Nucleus accumbens (tissue), 56 donors: ENCODE results near the gene ZNF14.
"Not testable (repeated sequence)": the region's sequence is repeated elsewhere in the genome, so short reads cannot be mapped to it uniquely, and the experiment has no call there.

ENCODE experiments used
- DNase-seq, 56 donors: peaks; one replicate each; lab custom pipeline; 2025; lab: John Stamatoyannopoulos, UW

Gene ZNF14

GRCh38 chr19:19732579-19733501 lies at the start of gene ZNF14:
ZNF14 (minus strand) TSS chr19:19733112; CDS start chr19:19732958, 154 bp downstream.
- DNase-seq: peak; percentile 58 to 95 (median 87)

DNA sequence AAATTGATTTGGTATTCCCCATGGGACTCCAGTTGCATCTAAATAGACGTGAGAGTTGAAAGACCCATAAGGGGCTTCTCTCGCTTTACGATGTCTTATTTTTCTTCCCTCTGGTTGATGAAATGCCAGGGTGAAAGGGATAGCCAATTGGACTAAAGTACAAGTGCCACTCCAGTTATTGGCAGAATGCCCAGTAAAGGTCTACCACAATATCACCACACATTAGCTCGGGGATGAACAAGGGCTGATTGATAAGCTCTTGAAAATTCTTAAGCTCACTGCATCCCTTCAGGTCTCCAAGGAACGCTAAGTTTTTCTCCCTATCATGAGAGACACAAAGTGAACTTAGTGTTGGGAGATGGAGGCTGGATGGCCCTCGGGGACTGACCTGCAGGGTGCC lies 48.9 kb upstream of the ZNF14 start:
- peak in 11 of 56 donors; percentile 1 to 32 (median 10) for DNase-seq

GRCh38 chr19:19778666-19779065 lies 45.8 kb upstream of the ZNF14 start:
- no peak for DNase-seq

DNA sequence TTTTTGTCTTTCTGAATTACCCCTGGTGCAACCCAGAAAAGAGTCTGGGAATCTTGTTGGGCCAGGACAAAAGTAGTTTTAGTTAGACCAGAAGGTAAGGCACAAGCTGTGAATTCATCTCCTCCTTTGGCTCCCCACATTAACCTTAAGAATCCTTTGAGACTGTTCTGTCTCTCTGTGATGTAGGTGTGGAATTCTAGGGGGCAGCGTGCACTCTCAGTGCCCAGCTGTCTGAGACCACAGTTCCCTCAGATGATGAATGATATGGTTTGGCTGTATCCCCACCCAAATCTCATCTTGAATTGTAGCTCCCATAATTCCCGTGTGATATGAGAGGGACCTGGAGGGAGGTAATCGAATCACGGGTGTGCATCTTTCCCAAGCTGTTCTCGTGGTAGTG lies 44.8 kb upstream of the ZNF14 start:
- DNase-seq: no peak

DNA sequence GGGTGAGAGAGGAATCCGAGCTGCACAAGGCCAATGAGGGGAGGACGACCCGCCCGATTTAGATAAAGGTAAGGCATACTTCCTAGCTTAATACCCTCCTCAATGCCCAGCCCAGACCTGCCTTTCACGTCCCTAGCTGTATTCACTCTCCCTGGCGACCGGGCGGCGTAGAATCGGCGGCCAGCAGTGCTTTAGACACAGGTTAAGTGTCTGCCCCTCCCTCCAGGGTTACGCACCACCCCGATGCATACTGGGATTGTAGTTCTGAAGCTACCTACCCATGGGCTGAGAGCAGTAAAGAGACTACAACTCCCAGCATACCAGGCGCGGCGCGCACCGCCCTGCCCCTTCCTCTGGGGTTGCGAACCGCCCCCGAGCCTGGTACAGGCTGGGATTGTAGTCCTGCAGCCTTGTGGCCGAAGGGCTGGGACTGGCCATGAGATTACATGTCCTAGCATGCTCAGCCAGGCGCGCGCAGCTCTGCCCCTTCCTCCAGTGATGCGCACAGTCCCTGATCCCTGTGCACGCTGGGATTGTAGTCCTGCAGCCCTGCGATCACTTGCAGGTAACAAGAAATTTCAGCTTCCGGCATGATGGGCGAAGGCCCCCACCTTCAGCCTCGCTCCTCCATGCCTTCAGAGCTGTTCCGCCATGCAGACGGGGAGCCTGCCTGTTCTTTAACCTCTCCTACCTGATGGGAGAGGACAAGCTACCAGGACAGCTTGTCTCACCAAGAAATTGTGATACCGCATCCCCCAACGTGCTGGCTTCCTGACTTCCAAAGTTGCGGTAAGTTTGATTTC lies 43.5 kb upstream of the ZNF14 start:
- DNase-seq: peak; percentile 74 to 100 (median 99)

GRCh38 chr19:19775891-19776205 lies 42.9 kb upstream of the ZNF14 start:
- DNase-seq: peak in 1 of 56 donors; percentile 46

DNA sequence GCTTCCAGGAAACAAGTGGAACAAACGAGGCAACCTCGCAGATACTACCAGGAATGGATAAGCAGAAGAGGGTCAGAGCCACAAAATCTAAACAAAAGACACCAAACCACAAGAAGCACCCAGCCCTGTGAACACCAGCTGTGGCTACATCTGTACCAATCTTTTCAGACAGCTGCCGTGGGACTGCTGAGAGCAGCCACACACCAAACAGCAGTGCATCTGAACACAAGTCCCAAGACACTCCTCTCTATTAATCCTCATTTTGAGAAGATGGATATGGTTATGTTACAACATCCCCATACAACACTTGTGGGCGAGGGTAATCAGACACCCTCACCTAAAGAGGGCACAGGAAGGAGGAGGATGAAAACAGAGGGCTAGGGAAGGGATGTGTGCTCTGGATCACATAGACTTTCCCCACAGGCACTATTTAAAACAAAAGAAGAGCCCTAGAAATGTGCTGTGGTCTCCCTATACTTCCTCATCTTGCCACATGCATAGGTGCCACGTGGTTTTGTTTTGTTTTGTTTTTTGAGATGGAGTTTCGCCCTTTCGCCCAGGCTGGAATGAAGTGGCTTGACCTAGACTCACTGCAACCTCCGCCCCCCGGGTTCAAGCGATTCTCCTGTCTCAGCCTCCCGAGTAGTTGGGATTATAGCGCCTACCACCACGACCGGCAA lies 41.6 kb upstream of the ZNF14 start:
- DNase-seq: no peak

- not testable (repeated sequence) for DNase-seq
These were observed 39.1 kb upstream of the ZNF14 start for GRCh38 chr19:19771963-19772362.

- not testable (repeated sequence) for DNase-seq
These were observed 37.1 kb upstream of the ZNF14 start for GRCh38 chr19:19769971-19770370.

DNA sequence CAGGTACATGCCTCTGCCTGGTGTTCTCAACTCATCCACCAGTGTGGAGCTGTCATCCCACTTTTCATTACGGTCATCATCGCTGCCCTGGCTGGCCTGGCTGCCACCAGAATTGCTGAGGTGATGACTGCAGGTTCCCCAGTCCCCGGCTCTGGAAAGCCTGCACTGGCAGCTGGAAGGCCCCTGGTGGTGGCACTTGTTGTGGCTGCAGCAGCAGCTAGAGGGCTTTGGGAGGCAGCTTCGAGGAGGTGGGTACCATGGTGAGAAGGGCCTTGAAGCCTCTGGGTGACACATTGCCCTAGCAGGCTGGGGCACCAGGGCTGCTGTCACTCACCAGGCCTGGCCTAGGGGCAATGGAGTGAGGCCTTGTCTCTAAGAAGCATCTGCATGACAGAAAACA lies 25.3 kb upstream of the ZNF14 start:
- no peak for DNase-seq

GRCh38 chr19:19752760-19753403 lies 20.0 kb upstream of the ZNF14 start:
- DNase-seq: no peak

- no peak for DNase-seq
These were observed 18.9 kb upstream of the ZNF14 start for GRCh38 chr19:19751846-19752245.

- no peak for DNase-seq
These were observed 18.2 kb upstream of the ZNF14 start for GRCh38 chr19:19750842-19751790.

- DNase-seq: no peak
These were observed 17.3 kb upstream of the ZNF14 start for GRCh38 chr19:19749908-19750841.

DNA sequence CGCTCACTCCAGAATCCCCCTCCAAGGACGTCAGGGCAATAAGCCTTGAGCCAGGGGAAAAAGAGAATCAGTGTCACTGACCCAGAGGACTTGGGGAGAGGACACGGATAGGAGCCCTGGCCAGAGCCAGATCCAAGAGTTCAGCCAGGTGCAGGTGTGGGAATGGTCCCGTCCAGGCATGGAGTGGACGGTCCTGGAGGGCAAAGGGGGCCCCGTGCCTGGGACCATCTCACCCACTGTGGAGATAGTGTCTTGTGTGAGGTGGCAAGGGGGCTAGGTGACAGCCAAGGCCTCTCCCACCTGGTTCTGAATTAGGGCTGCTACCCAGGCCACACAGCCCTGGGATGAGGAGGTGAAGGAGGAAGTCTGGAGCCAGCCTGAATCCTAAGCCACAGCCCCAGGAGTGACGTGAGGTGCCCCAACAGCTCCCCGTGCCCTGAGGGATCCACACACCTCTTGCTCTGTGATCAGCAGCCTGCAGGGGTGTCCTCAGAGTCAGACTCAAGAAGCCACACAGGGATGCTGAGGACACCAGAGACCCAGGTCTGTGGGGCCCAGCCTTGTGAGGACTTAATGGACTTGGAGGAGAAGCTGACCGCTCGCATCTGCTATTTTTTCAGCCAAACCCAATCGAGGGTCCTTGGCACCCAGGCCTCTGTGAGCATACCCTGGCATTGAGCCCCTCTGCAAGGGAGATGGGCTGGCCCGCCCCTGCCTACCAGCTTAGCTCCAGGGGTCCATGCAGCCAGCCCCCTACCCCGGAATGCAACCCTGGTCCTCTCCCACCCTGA lies 16.4 kb upstream of the ZNF14 start:
- DNase-seq: no peak

DNA sequence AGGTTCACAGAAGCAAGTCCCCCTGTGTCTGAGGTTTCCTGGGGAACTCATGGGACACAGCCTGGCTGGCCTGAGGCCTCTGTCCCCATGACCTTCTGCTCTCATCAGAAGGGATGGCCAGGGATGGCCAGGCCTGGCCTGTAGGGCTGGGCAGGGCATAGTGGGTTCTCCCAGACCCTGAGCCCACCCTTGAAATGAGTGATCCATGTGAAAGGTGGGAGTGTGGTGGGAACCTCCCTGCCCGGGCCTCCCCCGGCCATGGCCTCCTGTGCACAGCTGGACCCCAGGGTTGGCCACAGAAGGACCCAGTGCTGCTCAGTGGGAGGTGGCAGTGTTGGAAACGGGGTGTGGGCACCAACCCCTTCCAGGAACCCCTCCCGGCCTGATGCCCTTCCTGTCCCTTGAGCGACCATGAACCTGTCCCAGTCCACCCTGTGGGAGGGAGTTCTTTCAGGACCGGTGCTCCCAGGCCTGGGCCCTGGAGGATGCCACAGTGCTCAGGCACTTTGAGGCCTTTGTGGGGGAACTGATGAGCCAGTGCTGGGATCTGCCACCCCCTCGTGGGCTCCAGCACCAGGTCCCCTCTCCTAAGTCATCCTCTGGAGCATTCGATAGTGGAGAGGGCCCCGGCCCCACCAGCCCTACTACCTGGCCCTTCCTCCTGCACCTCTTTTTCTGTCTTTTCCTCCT lies 15.5 kb upstream of the ZNF14 start:
- no peak for DNase-seq
